ENCODE results near the gene GRIN3B. TPM values are rescaled to one million over a fixed set of nuclear protein-coding genes. Genes with fewer than 3 reads are reported as not detected.

GRIN3B gene
- total RNA-seq, 3 donors from 2014 or later: 2.6 TPM; not detected in 2

DNA sequence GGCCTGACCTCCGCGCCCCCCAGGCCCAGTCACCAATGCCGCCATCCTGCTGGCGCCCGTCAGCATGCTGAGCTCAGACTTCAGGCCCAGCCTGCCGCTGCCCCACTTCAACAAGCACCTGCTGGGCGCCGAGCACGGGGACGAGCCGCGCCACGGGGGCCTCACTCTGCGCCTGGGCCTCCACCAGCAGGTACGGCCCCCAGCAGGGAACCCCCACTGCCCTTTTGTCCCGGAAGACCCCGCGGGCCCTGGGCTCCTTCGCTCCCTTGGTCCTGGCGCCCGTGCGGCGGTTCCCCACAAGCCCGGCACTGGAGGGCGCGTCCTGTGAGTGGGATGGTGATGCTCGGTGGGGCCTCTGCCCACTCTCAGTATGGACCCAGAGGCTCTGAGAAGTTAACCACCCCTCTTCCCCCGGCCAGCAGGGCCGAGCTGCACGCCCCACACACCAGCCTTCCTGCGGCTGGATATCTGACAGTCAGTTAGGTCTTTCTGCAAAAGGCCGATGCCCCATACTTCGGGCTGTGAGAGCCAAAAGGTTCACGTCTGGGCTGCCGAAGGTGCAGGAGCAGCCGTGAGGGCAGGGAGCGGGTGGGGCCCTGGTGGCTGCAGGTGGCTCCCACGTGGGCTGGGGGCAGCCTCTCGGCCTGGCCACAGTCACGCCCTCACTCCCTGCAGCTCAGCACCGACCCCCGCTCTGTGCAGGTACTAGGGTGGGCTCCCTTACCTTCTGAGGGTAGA, 8.1 kb upstream of the GRIN3B start:
- no peaks in the 10 kb centered on the region for H3K9me3 ChIP-seq
- no peaks in the 10 kb centered on the region for H3K36me3 ChIP-seq
- H3K4me3 ChIP-seq: no peak overlapping the region
- DNase-seq (ENCODE audit: low spot score in 2 of 2): no peak
- no peak overlapping the region for H3K27ac ChIP-seq
- intact Hi-C loops (cut with DNase I; ENCODE audit: low total_unique reads): loop anchor here (10.0 kb wide), 1 partner anchor 217 kb away; no protein-coding TSS in a partner anchor
- peaks cover 2 to 17% of the 10 kb centered on the region in 2 donors for H3K27me3 ChIP-seq
- no peaks in the 10 kb centered on the region for H3K4me1 ChIP-seq
- TF ChIP-seq, protein P1, sequence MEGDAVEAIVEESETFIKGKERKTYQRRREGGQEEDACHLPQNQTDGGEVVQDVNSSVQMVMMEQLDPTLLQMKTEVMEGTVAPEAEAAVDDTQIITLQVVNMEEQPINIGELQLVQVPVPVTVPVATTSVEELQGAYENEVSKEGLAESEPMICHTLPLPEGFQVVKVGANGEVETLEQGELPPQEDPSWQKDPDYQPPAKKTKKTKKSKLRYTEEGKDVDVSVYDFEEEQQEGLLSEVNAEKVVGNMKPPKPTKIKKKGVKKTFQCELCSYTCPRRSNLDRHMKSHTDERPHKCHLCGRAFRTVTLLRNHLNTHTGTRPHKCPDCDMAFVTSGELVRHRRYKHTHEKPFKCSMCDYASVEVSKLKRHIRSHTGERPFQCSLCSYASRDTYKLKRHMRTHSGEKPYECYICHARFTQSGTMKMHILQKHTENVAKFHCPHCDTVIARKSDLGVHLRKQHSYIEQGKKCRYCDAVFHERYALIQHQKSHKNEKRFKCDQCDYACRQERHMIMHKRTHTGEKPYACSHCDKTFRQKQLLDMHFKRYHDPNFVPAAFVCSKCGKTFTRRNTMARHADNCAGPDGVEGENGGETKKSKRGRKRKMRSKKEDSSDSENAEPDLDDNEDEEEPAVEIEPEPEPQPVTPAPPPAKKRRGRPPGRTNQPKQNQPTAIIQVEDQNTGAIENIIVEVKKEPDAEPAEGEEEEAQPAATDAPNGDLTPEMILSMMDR (IDR thresholded peaks at IDR 0.05): no peak
- TF ChIP-seq POLR2AphosphoS5 (IDR thresholded peaks at IDR 0.05) (no peak), POLR2A (IDR thresholded peaks at IDR 0.05) (no peak)

DNA sequence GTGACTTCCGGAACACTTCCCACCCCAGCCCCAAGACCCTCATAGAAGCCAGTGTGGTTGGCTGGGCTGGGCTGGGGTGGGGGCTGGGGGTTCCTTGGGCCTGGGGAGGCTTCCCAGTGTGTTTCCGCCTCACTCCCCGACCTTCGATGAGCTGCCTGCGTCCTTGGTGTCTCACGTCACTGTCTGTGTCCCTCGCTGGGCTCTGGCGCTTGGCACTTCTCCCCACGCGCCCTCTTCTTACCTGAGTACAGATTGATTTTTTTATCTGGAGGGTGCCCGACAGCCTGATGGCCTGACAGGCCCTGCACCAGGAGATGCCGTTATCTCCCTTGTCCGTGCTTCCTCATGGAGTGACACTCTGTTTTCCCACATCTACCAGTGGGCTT, 7.6 kb upstream of the GRIN3B start:
- Histone ChIP-seq H3K4me1 (no peaks in the 10 kb centered on the region), H3K36me3 (no peaks in the 10 kb centered on the region), H3K27ac (no peak overlapping the region), H3K4me3 (no peak overlapping the region), H3K9me3 (no peaks in the 10 kb centered on the region), H3K27me3 (peaks cover 2 to 23% of the 10 kb centered on the region in 2 donors)
- no peak for DNase-seq (ENCODE audit: low spot score in 2 of 2)
- intact Hi-C loops (cut with DNase I; ENCODE audit: low total_unique reads): loop anchor here (10.0 kb wide), 1 partner anchor 218 kb away; no protein-coding TSS in a partner anchor
- TF ChIP-seq POLR2AphosphoS5 (IDR thresholded peaks at IDR 0.05) (no peak), POLR2A (IDR thresholded peaks at IDR 0.05) (no peak)
- TF ChIP-seq, protein P1 (IDR thresholded peaks at IDR 0.05): no peak

DNA sequence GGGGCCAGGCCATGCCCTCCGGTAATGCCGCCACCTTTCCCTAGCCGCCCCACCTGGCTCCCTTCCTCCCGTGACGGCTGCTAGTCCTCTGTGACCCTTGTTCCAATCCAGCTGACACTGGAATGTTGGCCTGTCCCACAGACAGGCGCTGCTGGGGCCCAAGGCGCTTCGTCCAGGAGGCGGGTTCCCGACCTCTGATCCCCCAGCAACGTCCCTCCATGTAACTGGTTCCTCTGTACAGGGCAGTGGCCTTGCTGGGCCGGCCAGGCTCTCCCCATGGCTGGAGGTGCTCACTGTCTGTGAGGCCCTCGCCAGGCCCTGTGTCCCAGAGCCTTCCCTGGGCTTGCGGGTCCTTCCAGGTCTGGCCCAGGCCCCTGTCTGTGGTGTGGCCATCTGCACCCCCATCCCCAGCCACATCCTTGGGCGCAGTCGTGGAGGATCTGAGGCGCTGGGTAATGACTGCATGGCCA, 6.8 kb upstream of the GRIN3B start:
- Histone ChIP-seq H3K27ac (no peak overlapping the region), H3K9me3 (no peaks in the 10 kb centered on the region), H3K36me3 (no peaks in the 10 kb centered on the region), H3K4me3 (no peak overlapping the region), H3K4me1 (no peaks in the 10 kb centered on the region), H3K27me3 (peaks cover 2 to 30% of the 10 kb centered on the region in 2 donors)
- TF ChIP-seq, protein P1 (IDR thresholded peaks at IDR 0.05): no peak
- TF ChIP-seq POLR2AphosphoS5 (IDR thresholded peaks at IDR 0.05): no peak
- TF ChIP-seq POLR2A (IDR thresholded peaks at IDR 0.05): no peak
- intact Hi-C loops (cut with DNase I; ENCODE audit: low total_unique reads): loop anchor here (10.0 kb wide), 1 partner anchor 219 kb away; no protein-coding TSS in a partner anchor
- no peak for DNase-seq (ENCODE audit: low spot score in 2 of 2)

DNA sequence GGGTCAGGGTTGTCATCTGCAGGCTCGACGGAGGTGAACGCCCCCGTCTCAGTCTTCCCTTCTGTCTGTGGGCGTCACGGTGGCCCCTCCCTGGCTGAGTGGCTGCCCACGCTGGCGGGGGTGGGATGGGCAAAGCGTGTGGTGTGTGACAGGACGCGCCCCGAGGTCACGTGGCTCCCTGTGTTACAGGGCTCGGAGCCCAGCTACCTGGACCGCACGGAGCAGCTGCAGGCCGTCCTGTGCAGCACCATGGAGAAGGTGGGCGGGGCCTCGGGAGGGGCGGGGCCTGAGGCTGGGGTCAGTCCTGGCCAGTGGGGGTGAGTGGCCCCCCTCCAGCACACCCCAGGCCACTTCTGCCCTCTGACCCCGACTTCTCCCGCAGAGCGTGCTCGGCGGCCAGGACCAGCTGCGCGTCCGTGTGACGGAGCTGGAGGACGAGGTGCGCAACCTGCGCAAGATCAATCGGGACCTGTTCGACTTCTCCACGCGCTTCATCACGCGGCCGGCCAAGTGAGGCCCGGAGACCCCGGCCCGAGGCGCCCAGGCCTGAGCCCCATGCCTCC, 6.3 kb upstream of the GRIN3B start:
- no peak for DNase-seq (ENCODE audit: low spot score in 2 of 2)
- Histone ChIP-seq H3K4me3 (no peak overlapping the region), H3K36me3 (no peaks in the 10 kb centered on the region), H3K4me1 (no peaks in the 10 kb centered on the region), H3K9me3 (no peaks in the 10 kb centered on the region), H3K27ac (no peak overlapping the region), H3K27me3 (peaks cover 2 to 35% of the 10 kb centered on the region in 2 donors)
- TF ChIP-seq POLR2AphosphoS5 (IDR thresholded peaks at IDR 0.05) (no peak), POLR2A (IDR thresholded peaks at IDR 0.05) (no peak)
- TF ChIP-seq, protein P1 (IDR thresholded peaks at IDR 0.05): no peak
- intact Hi-C loops (cut with DNase I; ENCODE audit: low total_unique reads): loop anchor here (10.0 kb wide), 1 partner anchor 219 kb away; no protein-coding TSS in a partner anchor

DNA sequence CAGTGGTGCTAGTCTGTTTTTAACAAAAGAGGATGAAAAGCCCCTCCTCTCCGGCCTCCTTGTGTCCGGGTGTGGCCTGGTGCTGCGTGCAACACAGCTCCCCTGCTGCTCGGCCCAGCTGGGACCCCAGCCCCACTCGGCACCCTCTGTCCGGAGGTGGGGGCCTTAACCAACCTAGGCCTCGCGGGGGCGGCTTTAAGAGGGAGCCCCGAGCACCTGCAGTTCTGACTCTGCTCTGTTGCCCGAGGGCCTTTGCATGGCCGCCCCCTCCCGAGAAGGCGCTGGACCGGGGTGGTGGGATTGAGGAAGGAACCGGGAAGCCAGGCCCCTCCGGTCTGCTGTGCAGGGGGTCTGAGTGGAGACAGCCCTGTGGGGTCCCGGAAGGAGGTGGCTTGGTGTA, 5.7 kb upstream of the GRIN3B start:
- H3K27ac ChIP-seq: no peak overlapping the region
- intact Hi-C loops (cut with DNase I; ENCODE audit: low total_unique reads): loop anchor here (10.0 kb wide), 1 partner anchor 220 kb away; no protein-coding TSS in a partner anchor
- no peak for DNase-seq (ENCODE audit: low spot score in 2 of 2)
- H3K4me3 ChIP-seq: no peak overlapping the region
- peaks cover 2 to 41% of the 10 kb centered on the region in 2 donors for H3K27me3 ChIP-seq
- H3K4me1 ChIP-seq: no peaks in the 10 kb centered on the region
- H3K36me3 ChIP-seq: no peaks in the 10 kb centered on the region
- H3K9me3 ChIP-seq: no peaks in the 10 kb centered on the region
- TF ChIP-seq, protein P1 (IDR thresholded peaks at IDR 0.05): no peak
- TF ChIP-seq POLR2A (IDR thresholded peaks at IDR 0.05) (no peak), POLR2AphosphoS5 (IDR thresholded peaks at IDR 0.05) (no peak)

All from breast epithelium (tissue), 4 donors.